Peyer's patch (tissue), 4 donors: ENCODE measurements around the gene GLRX2. TPM values are rescaled to one million over a fixed set of nuclear protein-coding genes. Genes with fewer than 3 reads are reported as not detected.
A peak's percentile ranks its signal among the peaks of the same experiment; 100 is the strongest.
"Not testable (repeated sequence)": the region's sequence is repeated elsewhere in the genome, so short reads cannot be mapped to it uniquely, and the experiment has no call there.

Source experiments
- DNase-seq, 3 donors: peaks; one replicate each; pipeline ENCODE4 v3.0.0-alpha.2; 2017 to 2019
- H3K27ac ChIP-seq, 4 donors: fragments of 200-600 bp; sonication (generic); one replicate each; pipeline ENCODE4 v1.5.1; 2016 to 2019
- H3K27me3 ChIP-seq, 2 donors: fragments of 200-600 bp; sonication (generic); one replicate each; pipeline ENCODE4 v1.5.1; 2019
- H3K36me3 ChIP-seq, 3 donors: fragments of 200-600 bp; sonication (generic); one replicate each; pipeline ENCODE4 v1.5.1; 2016 to 2019
- H3K4me1 ChIP-seq, 4 donors: fragments of 200-600 bp; sonication (generic); one replicate each; pipeline ENCODE4 v1.5.1; 2016 to 2019
- H3K4me3 ChIP-seq, 4 donors: fragments of 200-600 bp; sonication (generic); 1 replicate in 3 of 4; 2 replicates in 1 of 4; pipeline ENCODE4 v1.5.1; 2016 to 2019; ENCODE audit warnings: mild to moderate bottlenecking in 1 of 4
- H3K9me3 ChIP-seq, 4 donors: fragments of 200-600 bp; sonication (generic); one replicate each; pipeline ENCODE4 v1.5.1; 2016 to 2019; ENCODE audit warnings: mild to moderate bottlenecking in 1 of 4
- POLR2A ChIP-seq, 2 donors: fragments of 450-650 bp; IDR thresholded peaks; one replicate each; pipeline ENCODE4 v1.5.1; 2017; ENCODE audit warnings: antibody characterized with exemption in 2 of 2, mild to moderate bottlenecking in 2 of 2, moderate library complexity in 2 of 2
- small RNA-seq, 2 donors: library from RNA; depleted of rRNA; stranded (forward); fragments of <200 nt; gene quantifications; one replicate each; pipeline ENCODE3, GENCODE V24; 2016
- total RNA-seq, 4 donors: library from RNA; depleted of rRNA; stranded (reverse); fragments of >200 nt; gene quantifications; one replicate each; pipeline ENCODE4 v1.1.0, GENCODE V29; 2016
- TF ChIP-seq, protein P1 (sequence below), 6 experiments: fragments of 450-650 bp in 4 of 6; fragments of 200-600 bp in 2 of 6; sonication (generic) in 1 of 6; IDR thresholded peaks; one replicate each; pipeline ENCODE4 v1.5.1; 2017 to 2019; ENCODE audit warnings: antibody characterized with exemption in 6 of 6, mild to moderate bottlenecking in 3 of 6, moderate library complexity in 1 of 6

The GLRX2 gene
- total RNA-seq, 4 donors from 2014 or later = 3.3 to 12.4 (median 7.5) TPM

DNA sequence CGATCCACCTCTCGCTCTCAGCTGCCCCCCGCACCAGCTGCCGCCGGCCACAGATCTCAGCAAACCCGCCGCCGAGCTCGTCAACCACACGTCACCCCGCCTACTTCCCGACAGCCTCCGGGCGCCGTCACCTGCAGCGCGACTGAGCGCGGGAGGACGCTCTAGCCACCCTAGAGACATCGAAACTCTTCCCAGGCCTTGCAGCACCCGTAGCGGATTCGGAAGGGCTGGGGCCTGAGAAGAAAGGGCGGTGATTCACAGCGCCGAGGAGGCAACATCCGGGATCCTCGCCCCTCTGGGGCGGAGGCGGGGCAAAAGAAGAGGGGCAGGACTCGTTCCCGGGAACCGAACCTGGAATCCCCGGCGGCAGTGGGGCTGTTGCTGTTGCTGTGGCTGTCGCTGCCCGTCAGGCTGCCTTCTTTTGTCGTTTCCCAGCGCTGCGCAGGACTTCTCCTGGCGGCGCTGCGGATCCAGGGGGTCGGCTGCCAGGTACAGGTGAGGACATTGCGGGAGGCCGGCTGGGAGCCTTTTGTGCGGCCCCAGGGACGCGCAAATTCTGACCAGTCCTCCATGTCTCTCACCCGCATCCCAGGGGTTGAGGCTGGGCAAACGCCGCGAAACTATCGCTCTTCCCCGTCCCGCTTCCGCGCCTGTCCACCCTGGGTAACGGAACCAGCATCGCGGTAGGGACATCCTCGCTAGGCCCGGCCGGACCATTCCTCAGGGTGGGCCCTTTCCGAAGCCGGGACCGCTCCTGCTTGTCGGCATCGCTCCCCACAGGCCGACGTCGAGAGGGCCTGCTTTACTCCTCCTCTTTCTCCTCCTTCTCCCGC is 45.7 kb downstream of the GLRX2 start, which contains the start of the genes RO60 and UCHL5:
Gene RO60 (plus strand): TSS at position 331 of the 833 bp plus-strand sequence. CDS start 9,443 bp downstream, outside the sequence.
Gene UCHL5 (minus strand): TSS at position 79 of the 833 bp plus-strand sequence. CDS start 100 bp downstream, outside the sequence.
- peak; percentile 96 to 98 (median 96) for DNase-seq
- Histone ChIP-seq H3K4me3 (peak within 1 kb of the TSS; percentile 68 to 88 (median 84)), H3K9me3 (no peaks in the 10 kb centered on the region), H3K27ac (peak within 1 kb of the TSS; percentile 87 to 98 (median 96)), H3K27me3 (no peaks in the 10 kb centered on the region), H3K36me3 (no peaks in the 10 kb centered on the region), H3K4me1 (peaks cover 0 to 30% (median 7%) of the 10 kb centered on the region in 4 donors)
- TF ChIP-seq, protein P1, sequence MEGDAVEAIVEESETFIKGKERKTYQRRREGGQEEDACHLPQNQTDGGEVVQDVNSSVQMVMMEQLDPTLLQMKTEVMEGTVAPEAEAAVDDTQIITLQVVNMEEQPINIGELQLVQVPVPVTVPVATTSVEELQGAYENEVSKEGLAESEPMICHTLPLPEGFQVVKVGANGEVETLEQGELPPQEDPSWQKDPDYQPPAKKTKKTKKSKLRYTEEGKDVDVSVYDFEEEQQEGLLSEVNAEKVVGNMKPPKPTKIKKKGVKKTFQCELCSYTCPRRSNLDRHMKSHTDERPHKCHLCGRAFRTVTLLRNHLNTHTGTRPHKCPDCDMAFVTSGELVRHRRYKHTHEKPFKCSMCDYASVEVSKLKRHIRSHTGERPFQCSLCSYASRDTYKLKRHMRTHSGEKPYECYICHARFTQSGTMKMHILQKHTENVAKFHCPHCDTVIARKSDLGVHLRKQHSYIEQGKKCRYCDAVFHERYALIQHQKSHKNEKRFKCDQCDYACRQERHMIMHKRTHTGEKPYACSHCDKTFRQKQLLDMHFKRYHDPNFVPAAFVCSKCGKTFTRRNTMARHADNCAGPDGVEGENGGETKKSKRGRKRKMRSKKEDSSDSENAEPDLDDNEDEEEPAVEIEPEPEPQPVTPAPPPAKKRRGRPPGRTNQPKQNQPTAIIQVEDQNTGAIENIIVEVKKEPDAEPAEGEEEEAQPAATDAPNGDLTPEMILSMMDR (IDR thresholded peaks at IDR 0.05) = peak in 2 of 6 experiments; percentile 1 to 8
- TF ChIP-seq POLR2A (IDR thresholded peaks at IDR 0.05) = peak; percentile 53 to 80

DNA sequence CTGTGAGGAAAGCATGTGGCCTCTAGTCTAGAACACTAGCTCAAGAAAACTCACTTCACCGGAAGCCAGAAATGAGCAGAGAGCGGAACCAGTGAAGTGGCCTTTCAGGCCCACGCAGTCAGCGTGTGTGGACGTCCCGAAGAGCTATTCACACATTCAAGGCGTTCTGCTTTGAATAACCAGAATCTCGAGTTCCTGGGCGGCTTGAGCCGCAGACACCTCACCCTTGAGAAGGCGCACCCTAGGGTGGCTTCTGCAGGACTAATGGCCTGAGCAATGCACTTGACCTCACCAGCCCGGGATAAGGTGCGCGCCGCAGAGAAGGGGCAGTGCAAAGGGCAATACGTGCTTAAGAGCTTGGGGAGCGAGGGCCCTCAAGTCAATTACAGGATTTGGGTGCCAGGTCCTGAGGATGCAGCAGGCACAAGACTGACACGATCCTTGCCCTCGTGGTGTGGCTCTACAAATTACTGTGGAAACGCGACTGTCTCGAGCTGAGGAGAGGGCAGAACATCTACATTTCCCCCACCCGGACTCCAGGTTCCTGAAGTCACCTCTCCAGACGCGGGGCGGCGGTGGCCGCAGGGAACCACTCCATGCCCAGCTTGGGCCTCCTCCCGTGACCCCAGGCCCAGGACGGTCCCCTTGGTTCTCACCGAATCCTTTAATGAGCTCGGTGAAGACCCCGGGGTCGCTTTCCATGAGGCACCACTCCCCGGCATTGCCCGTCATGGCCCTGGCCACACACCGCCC is 46.5 kb downstream of the GLRX2 start:
- Histone ChIP-seq H3K27ac (peak overlapping the region; percentile 87 to 98 (median 96)), H3K9me3 (no peaks in the 10 kb centered on the region), H3K27me3 (no peaks in the 10 kb centered on the region), H3K4me1 (peaks cover 0 to 30% (median 7%) of the 10 kb centered on the region in 4 donors), H3K36me3 (no peaks in the 10 kb centered on the region), H3K4me3 (peak overlapping the region; percentile 68 to 88 (median 84))
- TF ChIP-seq POLR2A (IDR thresholded peaks at IDR 0.05) = peak in 1 of 2 donors; percentile 10
- TF ChIP-seq, protein P1 (IDR thresholded peaks at IDR 0.05) = no peak
- peak; percentile 61 to 76 (median 75) for DNase-seq

DNA sequence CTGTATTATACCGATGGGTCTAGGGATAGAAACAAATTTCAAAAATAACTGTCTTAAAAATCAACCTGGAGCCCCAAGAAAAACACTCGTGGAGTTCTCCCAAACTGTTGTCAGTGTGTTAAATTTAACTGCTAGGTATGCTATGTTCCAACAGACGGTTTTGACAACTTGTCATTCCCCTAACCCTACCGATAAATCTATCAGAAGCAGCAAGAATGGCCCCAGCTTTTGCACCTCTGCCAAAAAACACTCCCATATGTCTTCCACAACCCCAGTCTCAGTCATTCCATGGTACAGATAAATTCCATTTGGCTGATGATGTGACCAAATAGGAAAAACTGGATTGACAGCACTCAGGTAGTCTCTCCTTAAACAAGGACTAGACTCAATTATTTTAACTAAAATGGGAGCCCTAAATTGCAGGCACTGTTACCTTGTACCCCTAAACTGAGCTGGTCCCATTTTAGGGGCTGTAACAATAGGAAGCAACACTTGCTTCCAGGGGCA is 51.0 kb downstream of the GLRX2 start:
- Histone ChIP-seq H3K27ac (no peak overlapping the region), H3K4me3 (no peak overlapping the region), H3K36me3 (peaks cover 0 to 16% (median 0%) of the 10 kb centered on the region in 3 donors), H3K9me3 (no peaks in the 10 kb centered on the region), H3K4me1 (peaks cover 0 to 11% (median 0%) of the 10 kb centered on the region in 4 donors), H3K27me3 (no peaks in the 10 kb centered on the region)
- no peak for TF ChIP-seq POLR2A (IDR thresholded peaks at IDR 0.05)
- TF ChIP-seq, protein P1 (IDR thresholded peaks at IDR 0.05) = no peak
- no peak for DNase-seq

DNA sequence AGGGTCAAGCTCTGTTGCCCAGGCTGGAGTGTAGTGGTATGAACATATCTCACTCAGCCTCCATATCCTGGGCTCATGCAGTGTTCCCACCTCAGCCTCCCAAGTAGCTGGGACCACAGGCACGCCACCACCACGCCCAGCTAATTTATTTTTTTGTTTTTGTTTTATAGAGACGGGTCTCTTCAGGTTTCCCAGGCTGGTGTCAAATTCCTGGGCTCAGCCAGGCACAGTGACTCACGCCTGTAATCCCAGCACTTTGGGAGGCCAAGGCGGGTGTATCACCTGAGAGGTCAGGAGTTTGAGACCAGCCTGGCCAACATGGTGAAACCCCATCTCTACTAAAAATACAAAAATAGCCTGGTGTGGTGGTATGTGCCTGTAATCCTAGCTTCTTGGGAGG is 56.3 kb downstream of the GLRX2 start:
- not testable (repeated sequence) for H3K27ac ChIP-seq, H3K4me1 ChIP-seq, DNase-seq, H3K4me3 ChIP-seq, H3K27me3 ChIP-seq, H3K9me3 ChIP-seq
- H3K36me3 ChIP-seq = peaks cover 0 to 33% (median 0%) of the 10 kb centered on the region in 3 donors

Small RNA genes within 50 kb of the gene (small RNA-seq; reads per million reads assigned to genes)
- gene MIR1278 = 0 reads per million in 2 donors
- gene SCARNA18B = 0 reads per million in 2 donors

Other genes with a start within 250 kb of the GLRX2 start
- 10 to 100 TPM; 27.9 to 39.6 (median 34.3) TPM for gene UCHL5, start 46.1 kb downstream of the GLRX2 start, total RNA-seq
- 10 to 100 TPM; 33.0 to 55.9 (median 47.0) TPM for gene RO60, start 45.8 kb downstream of the GLRX2 start, total RNA-seq
- gene CDC73, start 16.6 kb upstream of the GLRX2 start, total RNA-seq = 100 to 1,000 TPM in 1 of 4 donors, 10 to 100 TPM in 3; 28.6 to 191 (median 43.1) TPM
- gene B3GALT2, start 81.2 kb upstream of the GLRX2 start, total RNA-seq = 1 to 10 TPM; 1.3 to 3.3 (median 2.6) TPM